GM18517 (cell line): ENCODE data around the gene ZC3H8.
A peak's percentile ranks its signal among the peaks of the same experiment; 100 is the strongest.
"Not testable (repeated sequence)": the region's sequence is repeated elsewhere in the genome, so short reads cannot be mapped to it uniquely, and the experiment has no call there.

ENCODE experiments used
- ATAC-seq: cut with Tn5 transposase; IDR thresholded peaks from one replicate; pipeline ENCODE4 v1.9.1; 2021; ENCODE audit warnings: mild to moderate bottlenecking, moderate library complexity; ENCODE audit not compliant: unreplicated experiment

ZC3H8 gene

GRCh38 chr2:112254466-112255240 is at the start of gene ZC3H8:
Gene ZC3H8 (minus strand): TSS chr2:112255042. CDS start chr2:112254981, 61 bp downstream.
- ATAC-seq, result peak; percentile 83

GRCh38 chr2:112304298-112304941 is 49.6 kb upstream of the ZC3H8 start:
- no peak for ATAC-seq

- ATAC-seq, result no peak
Observed at GRCh38 chr2:112301973-112302372, 47.1 kb upstream of the ZC3H8 start.

GRCh38 chr2:112301171-112301584 is 46.3 kb upstream of the ZC3H8 start:
- ATAC-seq, result no peak

GRCh38 chr2:112296407-112296806 is 41.6 kb upstream of the ZC3H8 start:
- ATAC-seq, result no peak

GRCh38 chr2:112295407-112296078 is 40.7 kb upstream of the ZC3H8 start:
- no peak for ATAC-seq

- no peak for ATAC-seq
Observed at GRCh38 chr2:112293636-112294401, 39.0 kb upstream of the ZC3H8 start.

GRCh38 chr2:112290648-112291047 is 35.8 kb upstream of the ZC3H8 start:
- ATAC-seq, result no peak

- no peak for ATAC-seq
Observed at GRCh38 chr2:112290088-112290487, 35.2 kb upstream of the ZC3H8 start.

GRCh38 chr2:112283535-112283934 is 28.7 kb upstream of the ZC3H8 start:
- not testable (repeated sequence) for ATAC-seq

GRCh38 chr2:112282066-112282465 is 27.2 kb upstream of the ZC3H8 start:
- ATAC-seq, result not testable (repeated sequence)

GRCh38 chr2:112277596-112278220 is 22.9 kb upstream of the ZC3H8 start:
- no peak for ATAC-seq

GRCh38 chr2:112276954-112277353 is 22.1 kb upstream of the ZC3H8 start:
- no peak for ATAC-seq

GRCh38 chr2:112275887-112276773 is 21.3 kb upstream of the ZC3H8 start:
- peak; percentile 34 for ATAC-seq

GRCh38 chr2:112275311-112275886 is 20.6 kb upstream of the ZC3H8 start, which contains the start of gene ZC3H6:
Gene ZC3H6 (plus strand): TSS chr2:112275597. CDS start chr2:112275995, 398 bp downstream.
- peak; percentile 92 for ATAC-seq

- ATAC-seq, result no peak
Observed at GRCh38 chr2:112273349-112273748, 18.5 kb upstream of the ZC3H8 start.

- ATAC-seq, result no peak
Observed at GRCh38 chr2:112272669-112273068, 17.8 kb upstream of the ZC3H8 start.

- ATAC-seq, result no peak
Observed at GRCh38 chr2:112268547-112268946, 13.7 kb upstream of the ZC3H8 start.

- ATAC-seq, result no peak
Observed at GRCh38 chr2:112262876-112263275, 8.0 kb upstream of the ZC3H8 start.
